Measurements from ENCODE around the gene HMG20A.

The HMG20A gene

DNA sequence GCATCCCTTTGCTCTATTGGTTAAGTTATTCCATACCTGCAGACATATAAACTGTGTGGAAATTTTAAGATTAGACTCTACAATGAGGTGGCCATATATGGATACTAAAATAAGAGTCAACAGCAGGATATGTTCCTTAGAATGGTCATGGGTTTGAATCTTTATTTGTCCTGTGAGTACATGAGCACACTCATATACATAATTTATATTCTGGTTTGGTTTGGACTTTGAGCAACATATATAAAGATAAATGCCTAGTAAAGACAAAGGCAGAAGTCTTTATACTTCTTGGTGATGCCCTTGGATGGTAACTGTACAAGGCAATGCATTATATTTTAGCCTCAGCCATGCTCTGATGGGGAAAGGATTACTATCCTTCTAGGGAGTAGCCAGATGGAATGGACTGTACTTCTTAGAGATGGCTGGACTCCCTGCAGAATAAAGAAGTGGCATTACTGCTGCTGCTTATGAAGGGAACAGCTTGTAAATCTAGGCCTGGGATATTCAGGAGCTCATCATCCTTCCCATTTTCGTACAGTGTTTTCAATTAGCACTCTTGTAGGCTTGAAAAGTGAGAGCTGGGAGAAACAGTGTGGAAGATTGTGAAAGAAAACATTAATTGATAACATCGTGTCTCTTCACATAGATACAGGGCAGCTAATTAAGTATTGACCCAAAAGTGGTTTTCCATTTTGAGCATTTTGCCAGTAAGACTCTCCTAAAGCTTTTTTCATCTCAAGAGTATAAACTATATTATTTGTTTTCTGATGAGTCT, 60.4 kb downstream of the HMG20A start:
- no peak for DNase-seq

DNA sequence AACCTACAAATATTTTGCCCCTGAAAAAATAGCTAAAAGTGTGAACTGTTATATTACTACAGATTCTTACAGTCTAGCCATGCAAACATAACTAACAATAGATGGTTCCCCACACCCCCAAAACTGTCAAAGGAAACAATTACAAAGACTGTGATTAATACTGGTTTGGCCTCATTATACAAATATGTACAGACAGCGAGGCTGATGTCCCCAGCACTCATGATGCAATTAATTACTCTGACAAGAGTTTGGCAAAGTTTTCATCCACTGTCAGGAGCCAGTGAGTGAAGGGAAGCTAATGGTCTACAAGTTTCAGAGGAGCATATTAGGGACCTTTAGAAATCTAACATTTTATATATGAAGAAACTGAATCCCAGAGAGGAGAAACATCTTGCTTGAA, 61.0 kb downstream of the HMG20A start:
- DNase-seq = no peak

DNA sequence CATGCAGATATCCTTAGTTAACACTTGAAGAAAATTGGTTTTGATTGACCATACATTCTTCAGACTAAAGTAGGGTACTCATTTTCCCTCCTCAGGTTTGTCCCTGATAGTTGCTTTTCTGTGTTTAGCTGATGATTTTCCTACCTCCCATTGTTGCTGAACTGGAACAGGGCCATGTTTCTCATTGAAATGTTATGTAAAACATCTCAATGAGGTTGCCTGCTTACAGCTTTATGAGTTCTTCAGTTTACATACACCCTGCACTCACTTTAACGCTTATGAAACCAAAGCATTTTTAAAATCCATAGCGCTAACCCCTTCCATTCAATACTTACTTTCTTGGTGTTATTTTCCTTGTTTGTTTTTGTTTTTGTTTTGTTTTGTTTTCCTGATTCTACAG, 61.9 kb downstream of the HMG20A start:
- DNase-seq = no peak

DNA sequence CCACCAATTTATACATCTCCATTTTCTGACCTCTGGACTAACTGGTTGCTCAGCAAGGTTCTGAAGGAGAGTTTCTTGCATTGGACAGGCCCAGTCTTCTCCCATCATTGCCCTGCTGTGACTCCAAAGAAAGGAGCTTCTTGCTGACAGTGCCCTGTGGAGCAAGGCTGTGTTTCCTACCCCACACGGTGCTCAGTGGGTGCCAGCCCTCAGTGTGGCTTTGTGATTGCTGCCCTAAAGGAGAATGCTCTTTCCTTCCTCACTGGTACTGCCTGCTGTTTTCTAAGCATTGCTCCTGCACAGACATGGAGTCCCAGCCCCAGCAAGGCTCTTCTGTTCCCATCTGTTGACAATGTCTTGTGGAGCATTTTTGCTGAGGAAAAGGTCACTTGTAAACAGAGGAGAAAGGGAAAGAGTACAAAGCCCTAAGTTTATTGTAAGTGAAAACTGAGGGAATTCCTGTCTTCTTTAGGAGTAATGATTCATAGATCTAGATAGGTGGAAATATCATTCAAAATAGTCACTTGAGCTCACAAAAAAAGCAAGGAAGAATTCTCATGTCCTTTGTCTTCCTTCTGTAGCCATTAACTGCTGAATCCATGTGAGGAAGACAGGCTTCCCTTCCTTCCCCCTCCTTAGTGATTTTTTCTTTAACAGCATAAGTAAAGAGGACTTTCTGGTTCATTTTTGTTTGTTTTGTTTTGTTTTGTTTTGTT, 62.9 kb downstream of the HMG20A start:
- DNase-seq = no peak

DNA sequence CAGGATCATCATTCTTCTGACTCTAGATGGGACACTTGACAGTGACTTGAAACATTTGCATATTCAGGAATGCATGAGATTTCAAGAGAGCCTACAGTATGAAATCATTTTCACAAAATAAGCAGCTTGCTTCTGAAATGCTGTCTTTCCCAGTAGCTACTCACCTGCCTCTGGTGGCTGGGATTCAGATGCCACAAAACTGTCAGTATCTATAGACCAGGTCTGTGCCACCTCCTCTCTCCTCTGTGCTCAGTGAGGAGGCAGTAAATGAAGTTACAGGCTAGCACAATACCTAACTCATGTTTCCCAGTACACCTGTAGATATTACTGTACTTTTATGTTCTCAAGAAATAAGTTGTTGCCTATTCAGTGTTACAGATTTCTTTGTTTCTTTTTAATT, 64.3 kb downstream of the HMG20A start:
- no peak for DNase-seq

DNA sequence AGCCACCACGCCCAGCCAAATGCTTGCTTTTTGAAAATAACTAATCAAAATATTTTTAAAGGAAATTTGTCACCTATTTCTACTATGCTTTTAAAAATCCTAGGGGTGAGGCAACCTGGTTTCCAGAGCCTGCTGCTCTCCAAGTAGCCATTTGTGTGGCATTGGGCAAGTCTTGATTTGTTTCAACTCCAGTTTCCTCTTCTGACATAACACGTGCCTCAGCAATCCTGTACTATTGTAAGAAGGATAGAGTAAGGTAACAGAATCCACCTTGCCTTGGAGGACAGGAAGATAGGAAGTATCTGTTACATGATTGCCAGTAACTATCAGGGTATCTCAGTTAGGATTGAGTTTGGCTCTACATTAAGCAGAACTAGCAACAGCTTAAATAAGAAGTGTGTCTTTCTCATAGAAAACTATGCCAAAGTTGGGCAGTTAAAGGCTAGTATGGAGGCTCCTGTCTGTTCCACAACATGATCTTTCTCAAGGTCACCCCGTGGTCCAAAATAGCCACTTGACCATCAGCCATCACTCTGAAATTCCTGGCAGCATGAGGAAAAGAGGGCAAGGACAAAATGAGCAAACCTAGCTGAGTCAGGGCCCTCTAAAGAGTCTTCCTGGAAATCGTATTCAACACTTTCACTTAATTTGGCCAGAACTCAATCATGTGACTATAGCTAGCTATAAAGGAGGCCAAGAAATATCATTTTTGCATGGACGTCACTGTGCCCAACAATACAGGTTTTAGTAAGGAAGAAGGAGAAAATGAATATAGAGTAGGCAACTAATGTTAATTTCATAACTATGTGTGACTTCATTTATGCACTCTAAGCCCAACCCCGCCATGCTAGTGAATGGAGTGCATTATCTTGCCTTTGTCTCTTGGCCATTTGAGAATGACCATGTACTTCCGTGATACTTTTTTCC, 66.1 kb downstream of the HMG20A start:
- DNase-seq = no peak

DNA sequence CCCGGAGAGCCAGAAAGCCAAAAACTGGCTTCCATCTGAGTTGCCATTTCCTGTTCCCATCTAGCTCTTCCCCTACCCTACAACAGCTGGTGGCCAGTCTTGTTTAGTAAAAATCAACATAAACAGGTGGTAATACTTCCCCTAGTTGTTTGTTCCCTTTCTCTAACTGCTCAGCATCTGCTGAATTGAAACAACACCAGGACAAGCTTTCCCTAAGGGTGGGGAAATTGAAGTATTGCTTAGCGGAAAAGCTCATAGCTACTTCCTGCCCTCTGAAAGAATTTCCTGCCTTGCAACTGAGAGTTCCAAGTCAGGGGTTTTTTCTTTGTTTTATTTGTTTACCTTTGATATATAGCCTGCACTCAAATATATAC, 66.8 kb downstream of the HMG20A start:
- no peak for DNase-seq

DNA sequence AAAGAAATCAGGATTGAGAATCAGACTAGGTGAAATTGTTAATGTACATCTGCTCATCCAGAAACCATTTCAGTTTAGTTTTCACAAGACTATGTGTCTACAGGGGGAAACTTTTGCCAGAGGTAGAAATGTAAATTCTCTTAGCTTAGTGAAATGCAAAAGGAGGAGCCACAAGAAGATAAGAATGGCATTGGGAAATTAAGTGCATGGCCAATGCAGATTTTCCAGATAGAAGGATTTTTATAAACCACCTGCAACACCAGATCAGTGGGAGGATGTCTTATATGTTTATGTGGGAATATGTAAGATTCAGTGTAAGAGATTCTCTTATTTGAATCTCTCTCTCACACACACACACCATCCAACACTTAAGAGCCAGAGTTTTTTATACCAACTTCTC, 67.2 kb downstream of the HMG20A start:
- DNase-seq = no peak

DNA sequence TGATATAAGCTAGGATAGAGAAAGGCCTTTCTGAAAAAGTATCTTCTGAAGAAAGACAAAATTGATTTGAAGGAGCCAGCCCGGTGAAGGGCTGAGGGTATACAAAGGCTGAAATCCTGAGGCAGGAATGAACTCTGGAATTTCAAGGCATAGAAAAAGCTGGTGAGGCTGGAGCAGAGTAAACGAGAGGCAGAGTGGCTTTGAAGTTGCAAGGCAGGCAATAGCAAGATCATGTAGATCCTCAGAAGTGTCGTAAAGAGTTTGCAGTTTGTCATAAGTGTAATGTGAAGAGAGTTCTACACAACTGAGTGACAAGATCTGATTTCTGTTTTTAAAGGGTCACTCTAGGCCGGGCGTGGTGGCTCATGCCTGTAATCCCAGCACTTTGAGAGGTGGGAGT, 69.0 kb downstream of the HMG20A start:
- no peak for DNase-seq

DNA sequence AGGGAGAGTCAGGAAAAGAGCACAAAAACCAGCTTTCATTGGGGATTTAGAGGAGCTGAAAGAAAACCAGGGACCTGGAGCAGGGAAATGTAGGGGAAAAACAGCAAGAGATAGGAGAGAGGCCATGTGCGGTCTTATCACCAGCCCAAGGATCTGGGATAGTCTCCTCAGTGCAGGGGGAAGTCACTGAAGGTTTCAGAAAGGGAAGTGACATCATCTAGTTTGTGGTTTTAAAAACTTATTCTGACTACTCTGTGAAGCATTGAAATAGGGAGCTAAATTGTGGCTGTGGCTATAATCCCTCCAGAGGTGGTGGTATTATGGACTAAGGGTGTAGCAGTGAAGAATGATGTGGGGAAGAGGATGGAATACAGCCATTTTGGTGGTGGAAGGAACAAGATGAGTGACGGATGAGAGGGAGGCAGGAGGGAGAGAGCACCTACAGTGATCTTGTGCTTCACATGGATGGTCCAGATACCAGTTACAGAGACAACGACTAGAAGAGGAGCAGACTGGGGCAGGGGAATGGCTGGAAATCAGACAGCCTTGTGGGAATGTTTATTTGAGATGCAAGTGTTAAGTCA, 72.7 kb downstream of the HMG20A start:
- no peak for DNase-seq

DNA sequence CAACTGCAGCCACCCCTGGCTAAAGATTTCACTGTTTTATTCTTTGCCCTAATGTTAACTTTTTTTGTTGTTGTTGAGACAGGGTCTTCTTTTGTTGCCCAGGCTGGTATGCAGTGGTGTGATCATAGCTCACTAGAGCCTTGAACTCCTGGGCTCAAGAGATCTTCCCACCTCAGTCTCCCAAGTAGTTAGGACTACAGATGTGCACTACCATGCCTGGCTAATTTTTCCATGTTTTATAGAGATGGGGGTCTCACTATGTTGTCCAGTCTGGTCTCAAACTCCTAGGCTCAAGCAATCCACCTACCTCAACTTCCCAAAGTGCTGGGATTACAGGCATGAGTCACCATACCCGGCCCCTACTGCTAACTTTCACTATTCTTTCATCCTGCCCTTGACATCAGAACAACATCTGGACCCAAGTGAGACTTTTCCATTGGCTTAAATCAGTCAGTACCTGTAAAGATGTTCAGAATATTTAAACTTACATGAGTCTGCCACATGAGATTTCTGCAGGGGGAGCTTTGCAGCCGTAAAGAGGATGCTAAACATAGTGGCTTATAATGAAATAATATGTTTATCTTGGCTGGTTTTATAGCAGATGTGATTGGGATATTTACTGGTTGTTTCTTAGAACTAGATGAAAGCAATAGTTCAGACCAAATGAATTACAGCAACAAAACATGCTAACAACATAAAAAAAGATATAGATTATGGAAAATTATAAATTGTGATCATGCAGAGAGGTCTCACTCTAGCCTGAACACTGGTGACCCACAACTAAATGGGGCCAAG, 73.6 kb downstream of the HMG20A start:
- DNase-seq = no peak

DNA sequence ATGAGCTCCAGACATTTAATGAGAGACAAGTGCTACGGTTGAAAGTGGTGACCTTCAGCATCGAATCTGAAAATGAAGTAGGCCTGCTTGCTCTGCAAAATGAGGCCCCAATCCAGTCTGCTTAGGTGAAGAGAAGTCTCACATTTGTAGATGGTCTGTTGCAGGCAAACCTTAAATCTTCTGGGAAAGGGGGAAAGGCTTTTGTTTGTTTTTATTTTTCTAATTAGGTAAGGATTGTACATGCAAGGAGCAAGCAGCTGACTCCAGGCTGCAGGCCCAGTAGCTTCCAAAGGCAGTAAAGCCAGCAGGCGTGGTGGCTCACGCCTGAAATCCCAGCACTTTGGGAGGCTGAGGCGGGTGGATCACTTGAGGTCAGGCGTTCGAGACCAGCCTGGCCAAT, 74.3 kb downstream of the HMG20A start:
- no peak for DNase-seq

DNA sequence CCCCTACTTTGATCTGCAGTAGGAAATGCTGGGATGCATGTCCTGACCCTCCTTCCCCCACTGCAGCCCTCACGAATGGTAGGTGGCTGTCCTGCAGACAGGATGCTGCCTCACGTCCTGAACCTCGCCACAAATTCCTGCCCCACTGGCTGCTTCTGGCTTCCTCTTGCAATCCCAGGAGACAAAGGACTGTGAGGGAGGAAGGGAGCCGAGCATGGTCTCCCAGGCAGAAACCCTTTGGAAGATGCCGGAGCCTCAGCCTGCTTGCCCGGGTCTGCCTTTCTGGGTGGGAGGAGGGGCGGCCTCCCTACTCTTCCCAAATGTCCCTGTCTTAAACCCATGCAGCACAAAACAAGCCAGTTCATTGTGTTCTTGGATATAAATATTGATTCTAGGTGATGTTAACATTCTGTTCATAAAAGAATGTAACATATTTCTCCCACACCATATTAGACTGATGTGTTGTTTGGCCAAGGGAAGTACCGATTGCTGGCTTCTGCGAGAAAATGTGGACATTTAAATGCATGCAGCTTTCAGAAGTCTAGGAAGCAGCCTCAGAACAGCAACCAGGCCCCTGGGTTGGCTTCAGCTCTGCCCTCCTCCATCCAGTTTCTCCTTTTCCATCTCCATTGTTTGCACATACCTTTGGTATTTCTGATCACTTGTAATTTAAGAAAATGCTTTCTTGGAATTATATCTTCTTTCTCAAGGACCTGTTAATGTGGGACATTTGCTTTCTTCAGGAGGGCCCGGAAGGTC, 75.3 kb downstream of the HMG20A start:
- no peak for DNase-seq

DNA sequence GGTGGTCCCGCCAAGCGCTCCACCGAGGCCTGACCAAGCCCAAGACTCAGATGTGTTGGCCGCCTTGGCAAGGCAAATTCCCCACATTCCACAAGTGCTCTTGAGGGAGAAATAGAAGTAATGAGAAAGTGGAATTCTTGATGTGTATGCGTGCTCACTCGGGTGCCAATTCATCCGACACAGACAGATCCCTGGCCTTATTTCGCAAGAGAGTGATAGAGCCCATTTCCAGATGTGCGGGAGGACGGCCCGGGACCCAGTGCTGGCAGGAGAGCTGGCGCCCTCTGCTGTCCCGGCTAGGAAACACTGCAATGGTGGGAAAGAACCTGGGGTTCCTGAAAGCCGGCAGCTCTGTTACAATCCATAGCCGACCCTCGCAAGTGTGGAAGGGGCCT, 76.0 kb downstream of the HMG20A start:
- peak; percentile 6 to 17 for DNase-seq

DNA sequence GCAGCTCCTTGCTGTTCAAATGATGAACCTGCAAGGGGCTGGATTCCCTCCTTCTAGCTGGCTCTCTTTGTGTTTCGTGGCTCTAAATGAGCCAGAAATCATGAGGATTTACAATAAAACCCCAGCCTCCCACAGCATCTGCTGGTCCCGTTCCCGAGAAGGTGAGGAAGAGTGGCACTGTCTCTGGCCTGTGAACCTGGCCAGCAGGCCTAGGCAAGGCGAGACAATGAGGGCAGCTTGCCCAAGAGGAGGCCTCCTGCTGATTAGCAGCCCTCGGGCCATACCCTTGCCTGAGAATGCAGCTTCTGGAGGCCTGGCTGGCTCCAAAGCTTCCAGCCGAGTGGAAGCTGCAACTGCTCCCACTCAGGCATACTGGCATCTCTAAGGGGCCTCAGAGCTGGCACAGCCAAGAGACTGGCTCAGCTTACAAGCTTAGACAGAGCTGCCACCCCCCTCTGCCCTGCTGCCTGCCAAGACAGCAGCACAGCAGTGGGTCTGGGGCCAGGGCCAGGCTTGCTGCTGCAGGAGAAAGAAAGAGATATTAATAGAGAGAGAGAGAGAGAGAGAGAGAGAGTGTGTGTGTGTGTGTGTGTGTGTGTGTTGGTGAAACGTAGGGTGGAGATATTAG, 76.5 kb downstream of the HMG20A start:
- DNase-seq = no peak

DNA sequence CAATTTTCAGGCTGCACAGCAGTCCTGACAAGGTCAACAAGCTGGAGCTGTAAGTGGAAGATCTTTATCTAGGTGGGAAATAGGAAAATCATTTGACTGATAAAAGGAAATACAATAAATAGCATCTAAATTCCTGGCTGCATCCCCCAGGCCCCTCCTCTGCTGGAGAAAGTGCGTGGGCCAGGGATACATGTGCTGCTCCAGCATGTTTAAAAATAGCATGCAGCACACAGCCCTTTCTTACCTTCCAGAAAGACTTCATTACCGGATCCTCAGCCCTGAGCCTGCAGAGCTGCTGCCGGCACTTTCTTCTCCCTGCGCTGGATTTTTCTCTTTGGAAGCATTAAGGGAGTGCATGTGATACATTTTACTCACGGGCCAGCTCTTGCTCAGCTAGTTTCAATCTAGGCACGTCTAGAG, 77.3 kb downstream of the HMG20A start:
- DNase-seq = no peak

DNA sequence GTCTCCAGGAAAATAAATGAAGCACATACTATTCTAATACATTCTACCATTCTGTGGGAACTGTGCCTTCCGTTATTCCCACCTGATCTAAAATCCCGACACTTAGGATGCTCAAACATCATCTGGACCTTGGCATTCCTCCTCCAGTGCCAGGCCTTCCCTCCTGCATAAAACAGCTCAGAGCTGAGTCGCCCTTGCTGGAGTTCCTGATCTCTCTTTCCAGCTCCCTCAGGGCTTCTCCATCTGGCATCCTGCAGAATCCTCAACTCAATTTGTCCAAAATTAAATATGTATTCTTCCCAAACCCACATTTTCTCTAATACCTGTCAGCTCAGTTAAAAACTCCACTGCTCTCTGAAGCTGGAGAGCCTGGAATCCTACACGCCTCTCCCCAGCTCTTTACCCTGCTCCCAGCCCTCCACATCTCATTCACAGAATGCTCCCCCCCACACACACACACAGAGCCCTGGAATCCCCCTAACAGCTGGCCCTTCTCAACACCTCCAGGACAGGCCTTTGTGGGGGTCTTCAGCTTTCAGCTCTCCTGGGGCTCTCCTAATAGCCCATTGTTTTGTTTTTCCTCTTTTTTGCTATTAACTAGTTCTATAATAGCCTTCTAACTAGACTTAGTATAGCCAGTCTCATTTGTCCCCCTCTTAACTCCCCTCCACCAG, 78.5 kb downstream of the HMG20A start:
- DNase-seq = no peak

DNA sequence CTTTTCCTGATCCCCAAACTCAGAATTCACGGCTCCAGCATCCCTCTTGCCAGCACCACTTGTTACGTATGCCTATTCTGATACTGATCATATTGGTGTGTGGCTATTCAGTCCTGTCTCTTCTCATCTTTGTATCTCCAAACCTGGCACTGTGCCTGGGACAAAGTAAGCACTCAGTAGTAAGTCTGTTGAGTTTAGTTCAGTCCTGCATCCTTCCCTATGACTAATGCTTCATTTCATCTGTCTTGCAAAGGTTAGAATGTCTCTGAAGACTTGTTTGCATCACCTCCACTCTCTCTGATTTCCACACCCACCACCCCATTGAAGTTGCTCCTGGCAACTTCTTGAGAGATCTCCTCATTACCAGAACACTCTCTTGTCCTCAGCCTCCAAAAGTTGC, 80.3 kb downstream of the HMG20A start:
- DNase-seq = no peak

DNA sequence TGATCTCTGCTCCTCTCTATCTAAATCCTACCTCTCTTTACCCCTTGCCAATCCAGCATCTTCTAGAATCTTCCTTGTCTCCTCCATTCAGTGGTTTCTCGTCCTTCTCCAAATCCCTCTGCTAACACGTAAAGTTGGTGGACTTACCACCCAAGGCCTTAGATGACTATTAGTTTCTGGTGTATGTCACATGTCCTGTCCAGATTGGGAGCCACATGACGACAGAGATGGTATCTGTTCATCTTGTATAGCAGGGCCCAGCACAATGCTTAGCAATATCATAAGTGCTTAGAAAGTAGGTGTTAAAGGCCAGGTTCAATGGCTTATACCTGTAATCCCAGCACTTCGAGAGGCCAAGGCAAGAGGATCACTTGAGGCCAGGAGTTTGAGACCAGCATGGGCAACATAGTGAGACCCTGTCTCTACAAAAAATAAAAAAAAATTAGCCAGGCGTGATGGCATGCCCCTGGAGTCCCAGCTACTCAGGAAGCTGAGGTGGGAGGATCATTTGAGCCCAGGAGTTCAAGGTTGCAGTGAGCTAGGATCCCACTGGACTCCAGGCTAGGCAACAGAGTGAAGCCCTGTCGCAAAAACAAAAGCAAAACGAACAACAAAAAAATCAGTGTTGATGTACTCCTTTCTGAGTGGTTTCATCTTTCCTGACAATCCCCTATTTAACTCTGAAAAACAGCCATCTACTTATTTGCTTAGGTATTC, 81.8 kb downstream of the HMG20A start:
- DNase-seq = no peak

DNA sequence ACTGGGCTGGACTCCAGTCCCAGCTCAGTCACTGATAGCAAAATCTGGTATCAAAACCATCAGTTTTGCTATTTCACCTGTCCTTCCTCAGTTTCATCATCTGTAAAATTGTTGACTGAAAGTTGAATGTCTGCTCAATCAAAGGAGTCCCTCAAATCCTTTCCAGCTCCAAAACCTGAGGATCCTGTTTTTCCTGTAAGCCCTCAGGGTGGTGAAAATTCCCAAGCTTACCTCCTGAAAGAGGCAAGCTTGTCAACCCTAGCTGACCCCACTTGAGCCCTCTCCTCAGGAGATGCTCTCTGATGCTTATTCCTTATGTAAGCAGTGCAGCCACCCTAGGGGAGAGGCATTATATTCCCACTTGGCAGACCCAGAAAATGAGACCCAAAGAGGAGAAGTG, 82.6 kb downstream of the HMG20A start:
- DNase-seq = no peak

Data from NCI-H1930 (cell line).